Stromal cell of bone marrow (primary cell): Measurements from ENCODE around the gene CAB39.

Experiments used
- DNase-seq: peaks from one replicate; pipeline ENCODE4 v3.0.0-alpha.2; 2012; ENCODE audit warnings: low read depth

The CAB39 gene

DNA sequence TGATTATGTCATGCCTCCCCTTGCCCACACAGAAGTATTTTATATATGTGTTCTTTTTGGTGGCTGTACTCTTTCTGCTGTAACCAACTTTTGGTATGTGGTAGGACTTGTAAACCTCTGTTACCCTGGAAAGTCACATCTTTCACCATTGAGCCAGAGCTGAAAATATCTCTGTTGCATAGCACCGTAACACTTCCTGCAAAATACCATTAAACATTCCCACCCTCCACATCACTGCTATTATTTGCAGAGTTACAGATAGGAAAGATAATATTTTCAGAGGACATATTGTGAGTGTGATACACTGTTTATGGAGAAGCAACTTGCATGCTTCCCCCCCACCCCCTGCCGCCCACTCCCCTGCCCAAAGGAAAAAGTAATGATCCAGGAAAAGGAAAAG, 44.8 kb downstream of the CAB39 start:
- DNase-seq, result peak; percentile 33

DNA sequence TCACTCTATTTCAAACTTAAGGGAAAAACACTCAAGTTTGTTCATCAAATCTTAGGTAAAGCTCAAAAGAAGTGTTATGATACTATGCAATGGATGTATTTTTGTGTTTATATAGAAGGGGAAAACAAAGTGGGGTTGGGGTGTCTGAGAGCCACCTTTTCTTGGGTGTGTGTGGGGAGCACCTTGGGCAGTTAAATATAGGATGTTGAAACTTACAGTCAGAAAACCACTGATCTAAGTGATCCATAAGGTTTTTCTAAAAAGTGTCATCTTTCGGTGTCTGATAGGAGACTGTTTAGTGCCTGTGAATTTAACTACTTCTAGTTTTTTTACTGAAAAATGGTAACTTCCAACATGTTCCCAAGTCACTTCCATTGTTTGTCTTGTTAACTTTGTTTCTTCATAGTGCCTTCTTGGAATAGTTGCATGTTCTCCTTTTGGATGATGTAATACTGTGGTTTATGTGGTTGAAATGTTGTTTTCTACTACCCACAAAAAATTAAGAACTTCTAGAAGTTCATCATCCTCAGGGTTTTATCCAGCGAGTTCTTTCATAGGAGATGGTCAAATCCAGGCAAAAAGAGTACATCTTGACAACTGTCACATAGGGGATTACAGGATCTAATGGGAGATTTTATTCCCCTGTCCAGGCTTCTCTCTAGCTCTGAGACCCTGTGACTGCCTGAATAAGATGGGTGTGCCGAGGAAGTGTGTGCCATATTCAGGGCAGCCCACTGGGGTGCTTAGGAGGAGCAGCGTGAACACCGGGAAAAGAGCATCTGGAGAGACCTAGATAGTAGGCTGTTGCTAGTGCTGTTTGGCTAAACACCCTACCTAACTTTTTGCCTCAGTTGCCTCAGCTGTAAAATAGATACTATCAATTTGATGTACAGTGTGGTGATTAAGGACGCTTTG, 46.2 kb downstream of the CAB39 start:
- DNase-seq, result peak; percentile 77

DNA sequence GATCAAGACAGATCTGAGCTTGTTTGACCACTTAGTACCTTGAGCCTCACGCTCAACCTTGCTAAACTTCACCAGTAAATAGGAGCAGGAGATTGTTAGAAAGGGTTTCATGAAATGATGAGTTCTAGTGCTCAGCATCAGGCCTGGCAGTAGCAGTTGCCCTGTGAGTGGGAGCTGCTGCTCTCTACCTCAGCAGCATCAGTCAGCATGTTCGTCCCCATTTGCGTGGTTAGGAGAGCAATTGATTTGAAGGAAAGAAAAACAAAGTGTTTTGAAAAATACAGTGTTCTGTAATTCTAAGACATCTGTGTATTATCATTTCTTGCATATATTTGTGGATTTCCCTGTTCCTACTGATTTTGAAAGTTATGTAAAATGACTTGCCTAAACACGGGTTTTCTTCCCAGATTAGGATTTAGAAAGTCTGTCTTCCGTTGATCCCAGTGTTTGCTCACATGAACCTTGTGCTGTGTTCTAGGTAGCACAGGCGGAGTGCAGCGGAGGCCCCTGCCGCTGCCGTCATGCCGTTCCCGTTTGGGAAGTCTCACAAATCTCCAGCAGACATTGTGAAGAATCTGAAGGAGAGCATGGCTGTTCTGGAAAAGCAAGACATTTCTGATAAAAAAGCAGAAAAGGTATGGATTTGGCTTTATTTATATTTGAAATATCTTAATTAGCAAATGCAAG, 47.0 kb downstream of the CAB39 start:
- DNase-seq, result no peak

DNA sequence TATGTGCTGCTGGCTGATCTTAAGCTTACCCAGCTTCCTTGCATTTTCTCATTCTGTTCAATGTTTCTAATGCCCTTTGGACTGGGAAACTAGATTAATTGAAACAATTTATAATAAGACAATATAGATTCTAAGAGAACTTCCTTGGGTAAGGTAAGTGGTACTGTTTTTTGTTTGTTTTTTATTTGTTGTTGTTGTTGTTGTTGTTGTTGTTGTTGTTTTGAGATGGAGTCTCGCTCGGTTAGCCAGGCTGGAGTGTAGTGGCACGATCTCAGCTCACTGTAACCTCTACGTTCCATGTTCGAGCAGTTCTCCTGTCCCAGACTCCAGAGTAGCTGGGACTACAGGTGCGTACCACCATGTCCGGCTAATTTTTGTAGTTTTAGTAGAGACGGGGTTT, 49.1 kb downstream of the CAB39 start:
- no peak for DNase-seq

DNA sequence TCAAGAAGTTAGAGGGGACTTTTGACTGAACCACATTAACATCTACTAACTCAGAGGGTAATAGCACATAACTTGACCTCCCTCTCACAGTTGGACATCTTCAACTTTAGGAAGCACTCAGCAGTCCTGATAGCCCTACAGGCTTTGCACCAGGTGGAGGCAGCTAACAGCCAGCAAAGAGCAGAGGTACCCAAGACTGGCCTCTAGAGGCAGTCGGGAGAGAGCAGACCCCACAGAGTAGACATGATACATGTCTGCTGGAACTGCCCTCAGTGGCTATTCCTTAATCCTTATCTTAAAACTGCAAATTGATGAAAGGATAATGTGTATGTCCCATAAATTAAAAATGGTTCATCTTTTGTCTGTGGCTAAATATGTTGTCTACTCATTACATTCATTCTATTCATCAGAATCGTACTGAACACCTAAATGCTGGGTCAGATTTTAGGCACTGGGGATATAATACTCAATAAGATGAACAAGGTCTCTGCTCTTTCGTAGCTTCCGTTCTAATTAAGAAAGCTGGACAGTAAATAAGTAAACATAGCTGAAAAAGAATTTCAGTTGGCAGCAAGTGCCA, 49.8 kb downstream of the CAB39 start:
- DNase-seq, result no peak

DNA sequence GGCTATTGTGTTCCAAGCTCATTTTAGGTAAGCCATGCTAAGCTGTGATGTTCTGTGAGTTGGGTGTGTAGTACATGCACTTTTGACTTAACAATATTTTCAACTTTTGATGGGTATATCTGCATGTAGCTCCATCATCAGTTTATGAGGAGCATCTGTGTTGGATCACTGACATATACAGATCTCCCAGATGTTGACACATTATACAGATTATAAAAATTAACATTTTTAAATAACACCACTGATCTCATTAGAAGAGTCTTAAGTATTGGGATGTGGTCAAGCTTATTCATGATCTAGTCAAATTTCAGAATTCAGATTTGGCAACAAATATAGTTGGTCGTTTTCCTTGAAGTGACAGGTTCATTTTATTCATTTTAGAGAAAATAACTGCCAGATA, 51.7 kb downstream of the CAB39 start:
- no peak for DNase-seq

DNA sequence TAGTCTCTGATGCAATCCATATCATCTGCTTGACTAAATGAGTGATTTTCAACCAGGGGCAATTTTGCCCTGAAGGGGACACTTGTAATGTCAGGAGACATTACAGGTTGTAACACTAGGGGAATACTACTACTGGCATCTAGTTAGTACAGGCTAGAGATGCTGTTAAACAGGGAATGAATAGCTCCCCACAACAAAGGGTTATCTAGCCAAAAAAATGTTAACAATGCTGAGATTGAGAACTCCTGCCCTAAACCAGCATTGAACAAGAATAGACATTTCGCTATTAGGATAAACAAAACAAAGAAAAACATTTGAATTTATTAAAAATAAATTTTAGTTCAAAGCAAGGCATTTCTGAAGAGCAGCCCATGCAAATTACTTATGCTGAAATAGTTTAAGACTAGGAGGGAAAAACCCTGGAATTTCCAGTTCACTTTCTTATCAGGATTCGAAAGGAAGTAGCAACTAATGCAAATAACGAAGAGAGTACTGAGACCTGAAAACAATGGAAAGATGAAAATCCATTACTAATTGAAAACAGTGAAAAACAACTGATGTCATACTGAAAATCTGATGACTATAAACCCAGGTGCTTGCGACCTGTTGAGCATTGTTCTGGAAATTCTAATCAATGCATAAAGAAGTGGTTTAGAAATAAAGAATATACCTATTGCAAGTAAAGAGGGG, 53.1 kb downstream of the CAB39 start:
- DNase-seq, result no peak

DNA sequence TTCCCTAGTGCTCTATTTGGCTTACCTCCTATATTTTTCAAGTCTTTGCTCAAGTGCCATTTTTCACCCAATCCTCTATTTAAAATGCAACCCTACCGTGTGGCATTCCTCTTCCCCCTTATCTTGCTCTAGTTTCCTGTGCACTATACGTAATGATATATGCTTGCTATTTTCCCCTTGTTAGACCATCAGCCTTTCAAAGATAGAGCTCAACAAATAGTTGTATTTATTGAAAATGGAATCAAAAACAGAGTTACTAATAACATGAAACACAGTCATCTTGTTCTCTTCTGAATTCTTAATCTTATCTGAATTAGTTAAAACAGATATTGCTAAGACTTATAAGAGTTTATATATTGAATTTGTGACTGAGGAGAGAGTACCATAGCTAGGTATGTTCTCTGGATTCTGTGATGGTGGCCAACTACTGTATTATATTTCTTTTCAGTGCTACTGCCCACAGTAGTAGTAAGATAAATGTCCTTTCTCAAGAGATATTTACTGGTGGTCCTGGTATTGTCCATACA, 55.3 kb downstream of the CAB39 start:
- DNase-seq, result no peak

DNA sequence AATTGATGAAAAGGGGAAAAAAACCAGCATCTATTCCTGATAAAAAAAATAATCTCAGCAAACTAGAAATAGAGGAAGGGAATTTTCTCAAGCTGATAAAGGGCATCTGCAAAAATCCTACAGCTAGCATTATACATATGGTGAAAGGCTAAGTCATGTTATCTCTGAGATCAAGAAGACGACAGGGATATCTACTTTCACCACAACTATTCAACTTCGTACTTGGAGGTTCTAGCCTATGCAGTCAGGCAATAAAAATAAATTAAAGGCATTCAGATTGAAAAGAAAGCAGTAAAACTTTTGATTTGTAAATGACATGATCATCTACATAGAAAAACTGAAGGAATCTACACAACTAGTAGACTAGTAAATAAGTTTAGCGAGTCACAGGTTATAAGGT, 58.2 kb downstream of the CAB39 start:
- DNase-seq, result no peak

DNA sequence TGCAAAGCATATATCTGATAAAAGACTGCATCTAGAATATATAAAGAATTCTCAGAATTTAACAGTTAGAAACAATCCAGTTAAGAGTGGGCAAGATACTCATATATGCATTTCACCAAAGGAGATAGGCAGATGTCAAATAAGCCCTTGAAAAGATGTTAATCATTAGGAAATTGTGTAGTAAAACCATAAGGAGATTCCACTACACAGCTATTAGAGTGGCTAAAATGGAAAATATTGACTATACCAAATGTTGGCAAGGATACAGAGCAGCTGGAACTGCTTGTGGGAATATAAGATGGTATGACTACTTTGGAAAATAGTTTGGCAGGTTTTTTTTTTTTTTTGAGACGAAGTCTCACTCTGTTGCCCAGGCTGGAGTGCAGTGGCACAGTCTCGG, 59.5 kb downstream of the CAB39 start:
- DNase-seq, result no peak

DNA sequence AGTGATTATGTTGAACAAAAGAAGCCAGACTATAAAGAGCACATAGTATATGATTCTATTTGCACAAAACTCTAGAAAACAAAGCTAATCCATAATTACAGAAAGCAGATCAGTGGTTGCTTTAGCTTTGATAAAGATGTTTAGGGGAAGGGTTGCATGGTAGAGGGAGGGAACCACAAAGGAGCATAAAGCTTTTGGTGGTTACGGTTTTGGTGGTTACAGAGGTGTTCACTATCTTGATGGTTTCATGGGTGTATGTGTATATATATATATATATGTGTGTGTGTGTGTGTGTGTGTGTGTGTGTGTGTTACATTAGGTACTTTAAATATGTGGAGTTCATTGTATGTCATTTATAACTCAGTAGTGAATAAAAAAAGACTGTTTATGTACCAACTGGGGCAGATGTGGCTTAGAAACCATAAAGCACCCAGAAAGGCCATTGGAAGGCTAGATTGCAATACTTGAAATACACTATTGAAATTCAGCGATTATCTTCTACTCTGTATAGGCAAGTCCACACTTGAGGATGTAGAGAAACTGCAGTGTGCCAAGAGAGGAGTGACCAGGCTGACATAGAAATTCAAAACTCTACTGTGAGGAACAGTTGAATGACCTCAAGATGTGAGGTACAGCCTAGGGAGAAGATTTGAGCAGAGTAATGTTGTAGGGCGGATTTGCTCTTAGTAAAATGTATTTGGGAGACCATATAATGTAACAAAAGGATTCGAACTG, 60.6 kb downstream of the CAB39 start:
- DNase-seq, result no peak

DNA sequence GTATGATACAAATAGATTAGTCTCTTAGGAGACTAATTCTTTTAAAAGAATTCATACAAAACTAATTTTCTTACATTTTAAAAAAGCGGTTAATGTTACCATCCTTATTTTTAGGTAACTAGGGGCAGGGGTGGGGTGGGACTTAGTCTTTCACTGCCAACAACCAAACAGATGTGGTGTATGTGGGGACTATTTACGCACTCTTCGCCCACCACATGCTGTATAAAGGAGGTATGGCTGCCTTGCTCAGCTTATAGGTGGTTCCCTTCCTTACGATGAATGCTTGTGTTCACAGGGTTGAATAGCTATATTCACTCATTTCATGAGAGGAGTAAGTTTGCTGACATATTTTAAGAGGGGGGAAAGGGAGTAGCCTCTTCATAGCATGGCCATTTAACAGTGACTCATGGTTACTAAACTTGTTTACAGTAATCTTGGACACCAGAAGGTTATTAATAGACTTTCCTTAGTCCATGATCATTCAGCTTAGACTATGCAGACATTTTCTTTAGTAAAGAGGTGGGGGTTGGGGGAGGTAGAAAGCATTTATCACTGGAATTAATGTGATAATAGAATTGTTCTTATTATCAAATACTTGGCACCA, 61.8 kb downstream of the CAB39 start:
- peak; percentile 85 for DNase-seq

DNA sequence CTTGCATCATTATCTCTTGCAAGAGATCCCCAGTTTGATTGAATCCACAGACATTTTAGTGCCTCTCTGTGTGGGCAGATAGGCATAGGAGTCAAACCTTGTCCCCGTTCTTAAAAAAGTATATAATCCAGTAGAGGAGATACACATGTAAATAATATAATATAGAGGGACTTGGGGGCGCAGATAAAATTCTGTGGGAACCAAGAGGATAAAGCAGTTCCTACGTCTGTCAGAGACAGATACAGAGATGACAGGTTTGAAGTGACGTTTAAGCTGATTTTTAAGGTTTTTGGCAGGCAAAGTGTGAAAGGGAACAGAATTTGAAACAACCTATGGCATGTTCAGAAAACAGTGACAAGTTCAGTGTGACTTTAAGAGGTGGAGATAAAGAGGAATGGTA, 63.1 kb downstream of the CAB39 start:
- DNase-seq, result no peak

DNA sequence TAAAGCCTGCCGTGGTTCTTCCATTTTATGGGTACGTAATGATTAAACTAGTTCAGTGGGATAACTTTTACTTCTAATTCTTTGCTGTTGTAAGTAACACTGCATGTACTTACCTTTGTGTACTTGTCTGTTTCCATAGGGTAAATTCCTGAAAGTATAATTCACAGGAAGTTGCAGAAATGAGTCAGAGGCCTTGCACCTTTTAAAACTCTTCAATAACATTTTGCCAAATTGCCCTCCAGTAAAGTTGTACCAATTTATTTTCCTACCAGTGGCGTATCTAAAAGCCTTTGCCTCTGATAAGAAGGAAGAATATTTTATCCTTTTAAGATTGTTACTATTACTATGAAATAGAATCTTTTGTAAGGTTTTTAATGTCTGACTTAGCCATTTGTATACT, 65.1 kb downstream of the CAB39 start:
- no peak for DNase-seq

DNA sequence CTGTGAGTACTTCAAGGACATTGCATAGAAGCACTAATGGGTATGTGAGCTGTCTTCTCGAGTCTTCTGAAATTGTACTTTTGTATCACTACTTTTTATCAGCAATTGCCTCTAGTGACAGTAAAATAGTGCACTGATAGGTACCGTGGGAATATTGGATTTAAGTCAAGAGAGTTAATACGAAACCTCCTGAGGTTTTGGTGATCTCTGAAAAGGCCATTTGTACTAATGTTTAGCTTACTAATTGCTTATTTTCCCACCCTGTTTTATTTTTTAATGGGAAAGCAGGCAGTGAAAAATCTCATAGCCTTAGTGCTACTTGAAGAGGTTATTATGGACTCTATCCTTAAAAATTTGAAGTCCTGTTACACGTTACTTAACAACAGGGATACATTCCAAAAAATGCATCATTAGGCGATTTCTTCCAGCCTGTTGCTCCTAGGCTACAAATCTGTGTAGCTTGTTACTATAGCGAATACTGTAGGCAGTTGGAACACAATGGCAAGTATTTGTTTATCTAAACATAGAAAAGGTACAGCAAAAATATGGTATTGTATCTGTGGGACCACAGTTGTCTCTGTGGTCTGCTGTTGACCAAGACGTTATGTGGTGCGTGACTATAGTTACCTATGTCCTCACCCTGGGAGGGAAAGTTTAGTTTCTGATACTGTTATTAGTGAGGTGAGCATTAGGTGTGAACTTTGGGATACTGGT, 65.9 kb downstream of the CAB39 start:
- no peak for DNase-seq

DNA sequence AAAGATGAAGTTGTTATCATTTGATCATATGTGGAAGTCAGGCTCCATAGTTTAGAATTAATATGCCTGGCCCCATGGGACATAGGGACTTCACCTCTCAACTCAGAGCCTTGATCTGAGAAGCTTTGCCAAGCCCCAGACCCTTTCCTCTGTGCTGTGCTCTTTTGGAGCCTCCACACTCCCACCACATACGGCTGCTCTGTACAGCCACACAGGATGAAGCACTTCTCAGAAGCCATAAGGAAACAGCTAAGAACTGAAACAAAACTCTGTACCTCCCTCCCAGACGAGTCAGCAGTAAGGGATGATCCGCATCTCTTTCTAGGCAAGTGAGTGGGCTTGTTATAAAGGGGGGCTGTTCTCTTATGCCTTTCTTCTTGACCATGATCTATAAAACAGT, 66.5 kb downstream of the CAB39 start:
- DNase-seq, result no peak

DNA sequence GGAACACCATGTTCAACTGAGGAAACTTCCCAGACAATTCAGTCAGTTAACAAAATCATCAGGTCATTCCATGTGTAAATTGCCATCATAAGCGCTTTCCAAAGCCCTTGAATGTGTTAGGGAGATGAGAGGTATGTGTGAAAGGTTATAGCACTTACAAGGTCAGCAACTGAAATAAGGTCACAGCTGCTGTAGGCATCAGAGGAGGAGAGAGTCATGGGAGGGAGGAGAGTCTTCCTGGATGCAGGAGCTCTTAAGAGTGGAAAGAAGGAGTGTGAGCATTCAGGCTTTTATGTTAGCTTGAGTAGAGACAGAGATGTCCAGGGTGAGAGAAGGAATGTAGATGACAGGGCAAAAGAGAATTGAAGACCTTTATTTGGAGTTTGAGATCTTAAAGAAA, 67.0 kb downstream of the CAB39 start:
- no peak for DNase-seq

DNA sequence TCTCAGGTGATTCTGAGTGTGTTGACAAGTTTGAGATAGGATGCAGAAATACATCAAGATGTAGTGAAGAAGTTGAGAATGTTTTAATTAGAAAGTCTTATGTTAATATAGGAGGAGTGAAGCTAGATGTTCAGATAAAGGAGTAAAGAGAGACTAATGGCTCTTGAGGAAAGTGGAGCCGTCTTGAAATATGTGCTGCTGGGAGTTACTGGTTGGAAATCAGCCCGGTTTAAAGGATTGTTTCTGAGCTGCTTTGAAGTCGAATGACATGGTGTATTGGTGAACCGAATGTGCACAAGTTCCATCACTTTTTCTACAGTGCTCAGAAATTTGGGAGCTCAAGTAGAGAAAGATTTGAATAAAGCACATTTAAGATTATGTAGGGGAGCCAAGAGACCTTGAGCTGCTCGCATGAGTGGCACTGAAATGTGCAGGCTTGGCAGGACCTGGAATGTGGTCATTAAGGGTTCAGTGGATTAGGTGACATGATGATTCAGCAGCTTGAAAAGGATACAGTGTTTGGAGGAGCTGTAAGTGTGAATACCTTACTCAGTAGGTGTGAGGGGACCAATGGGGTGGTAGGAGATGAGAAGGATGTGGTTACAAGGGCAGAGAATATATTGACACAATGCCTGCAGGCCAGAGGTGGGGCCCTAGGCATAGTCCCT, 68.6 kb downstream of the CAB39 start:
- DNase-seq, result no peak

DNA sequence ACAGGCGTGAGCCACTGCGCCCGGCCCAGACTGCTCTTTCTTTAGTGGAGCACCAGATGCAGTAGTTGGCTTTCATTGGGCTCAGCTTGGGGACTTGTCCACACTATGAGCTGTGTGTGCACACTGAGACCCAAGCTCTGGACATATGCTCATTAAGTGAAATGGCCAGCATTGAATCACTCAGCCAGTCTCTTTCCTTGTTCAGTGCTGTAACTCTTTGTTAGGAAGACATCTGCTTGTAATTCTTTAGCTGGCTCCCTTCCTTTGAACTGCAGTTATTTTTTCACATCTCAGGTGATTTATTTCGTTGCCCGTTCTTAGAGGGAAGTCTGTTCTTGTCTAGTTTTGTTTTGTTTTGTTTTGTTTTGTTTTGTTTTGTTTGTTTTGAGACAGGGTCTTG, 70.5 kb downstream of the CAB39 start:
- DNase-seq, result no peak

DNA sequence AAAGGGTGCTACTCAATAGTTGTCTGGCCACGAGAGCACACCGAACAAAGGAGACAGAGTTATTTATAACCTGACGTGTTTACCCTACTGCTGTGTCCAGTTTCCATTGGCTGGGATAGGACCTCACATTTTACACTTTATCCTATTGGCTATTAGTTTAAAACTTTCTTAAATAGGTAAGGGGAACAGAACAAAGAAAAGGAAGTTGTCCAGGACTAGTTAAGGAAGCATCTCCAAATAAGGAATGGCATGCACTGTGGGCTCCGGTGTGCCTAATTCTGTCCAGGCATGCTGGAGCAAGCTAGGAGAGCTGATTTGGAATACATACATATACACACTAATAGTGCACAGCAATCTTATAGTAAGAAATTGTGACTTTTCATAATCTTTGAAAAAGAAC, 72.2 kb downstream of the CAB39 start:
- no peak for DNase-seq
